HG03064 (cell line): ENCODE data around the gene MACROD2.

ENCODE experiments used
- ATAC-seq: cut with Tn5 transposase; IDR thresholded peaks from one replicate; pipeline ENCODE4 v1.9.1; 2021; ENCODE audit warnings: low read depth; ENCODE audit not compliant: unreplicated experiment

The MACROD2 gene

DNA sequence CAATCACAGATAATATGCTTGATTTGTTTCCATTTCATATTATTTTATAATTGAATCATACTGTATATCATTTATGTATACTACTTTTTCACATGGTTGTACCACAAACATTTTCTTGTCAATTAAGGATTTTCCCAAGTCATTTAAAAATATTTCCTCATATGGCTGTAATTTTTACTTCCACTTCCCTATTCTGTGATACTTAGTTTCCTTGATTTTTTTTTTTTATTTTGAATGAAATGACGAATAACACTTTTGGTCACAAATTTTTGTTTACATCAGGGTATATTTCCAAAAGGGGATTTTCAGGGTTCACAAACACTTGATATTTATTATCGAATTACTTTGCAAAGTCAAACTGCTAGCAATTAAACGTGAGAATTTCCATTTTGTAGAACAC, 2062.3 kb downstream of the MACROD2 start:
- ATAC-seq = no peak

DNA sequence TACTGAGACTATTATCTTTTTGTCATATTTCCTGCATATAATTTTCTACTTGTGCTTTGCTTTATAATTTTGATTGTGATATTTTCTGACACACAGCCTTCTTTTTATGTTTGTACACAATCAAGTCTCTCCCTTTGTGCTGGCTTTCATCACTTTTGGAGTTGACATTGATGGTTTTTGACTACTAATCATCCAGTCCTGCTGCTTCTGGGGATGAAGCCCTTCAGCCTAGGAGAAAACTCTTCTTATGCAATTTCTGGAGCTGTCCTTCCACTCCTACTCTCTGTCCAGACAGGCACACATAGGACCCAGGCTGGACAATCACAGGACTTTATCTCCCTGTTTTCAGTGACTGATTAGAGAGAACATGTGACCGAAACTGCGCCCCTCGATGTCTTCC, 2063.0 kb downstream of the MACROD2 start:
- ATAC-seq = no peak

- ATAC-seq = no peak
Measured at GRCh38 chr20:16059841-16060240, 2064.5 kb downstream of the MACROD2 start.

GRCh38 chr20:16061351-16061750, 2066.0 kb downstream of the MACROD2 start:
- ATAC-seq = no peak

GRCh38 chr20:16062661-16063581, 2067.6 kb downstream of the MACROD2 start:
- no peak for ATAC-seq

GRCh38 chr20:16063881-16064280, 2068.6 kb downstream of the MACROD2 start:
- no peak for ATAC-seq

GRCh38 chr20:16064989-16065707, 2069.8 kb downstream of the MACROD2 start:
- no peak for ATAC-seq

- ATAC-seq = no peak
Measured at GRCh38 chr20:16066571-16066970, 2071.3 kb downstream of the MACROD2 start.

DNA sequence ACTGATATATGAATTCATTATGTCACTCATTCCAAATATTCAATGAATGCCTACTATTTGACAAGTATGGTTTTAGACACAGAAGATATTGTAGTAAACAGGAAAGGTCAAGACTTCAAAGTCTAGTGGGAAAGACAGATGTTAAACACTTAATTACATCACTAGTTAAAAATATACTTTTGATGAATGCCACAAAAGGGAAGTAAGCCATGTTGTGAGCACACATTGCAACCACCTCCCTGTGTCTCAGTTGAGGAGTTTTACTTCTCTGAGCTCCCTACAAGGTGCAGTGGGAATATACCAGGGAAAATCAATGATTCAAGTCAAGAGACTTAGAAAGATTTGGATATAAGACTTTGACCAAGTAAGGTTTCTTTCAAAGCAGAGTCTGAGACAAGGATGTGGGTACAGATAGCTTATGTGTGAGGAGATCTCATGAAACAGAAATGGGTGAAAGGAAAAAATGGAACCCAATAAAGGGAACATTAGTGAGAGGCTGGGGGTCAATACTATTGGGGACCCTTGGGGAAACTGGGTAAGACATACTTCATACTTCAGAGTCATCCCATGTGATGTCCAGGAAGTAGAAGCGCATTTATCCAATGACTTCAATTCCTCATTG, 2074.2 kb downstream of the MACROD2 start:
- ATAC-seq = no peak

- ATAC-seq = no peak
Measured at GRCh38 chr20:16072220-16072619, 2076.9 kb downstream of the MACROD2 start.

- ATAC-seq = no peak
Measured at GRCh38 chr20:16078172-16078898, 2083.0 kb downstream of the MACROD2 start.

DNA sequence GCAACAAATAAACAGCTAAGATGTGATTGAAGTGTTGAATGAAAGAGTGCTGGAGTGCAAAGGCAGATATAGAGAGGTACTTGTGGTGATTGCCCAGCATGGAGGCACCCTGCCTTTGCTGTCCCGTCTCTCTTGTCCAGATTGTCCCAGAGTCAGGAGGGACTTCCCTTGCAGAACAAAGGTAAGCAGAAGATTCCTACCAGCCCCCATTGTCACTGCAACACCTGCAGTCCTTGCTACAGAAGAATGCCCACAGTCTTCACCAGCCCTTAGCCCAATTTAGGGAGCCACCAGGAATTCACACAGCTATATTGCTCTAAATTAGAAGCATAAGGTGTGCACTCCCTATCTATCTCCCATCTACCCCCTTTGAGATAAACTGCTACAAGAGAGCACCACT, 2086.1 kb downstream of the MACROD2 start:
- ATAC-seq = no peak

DNA sequence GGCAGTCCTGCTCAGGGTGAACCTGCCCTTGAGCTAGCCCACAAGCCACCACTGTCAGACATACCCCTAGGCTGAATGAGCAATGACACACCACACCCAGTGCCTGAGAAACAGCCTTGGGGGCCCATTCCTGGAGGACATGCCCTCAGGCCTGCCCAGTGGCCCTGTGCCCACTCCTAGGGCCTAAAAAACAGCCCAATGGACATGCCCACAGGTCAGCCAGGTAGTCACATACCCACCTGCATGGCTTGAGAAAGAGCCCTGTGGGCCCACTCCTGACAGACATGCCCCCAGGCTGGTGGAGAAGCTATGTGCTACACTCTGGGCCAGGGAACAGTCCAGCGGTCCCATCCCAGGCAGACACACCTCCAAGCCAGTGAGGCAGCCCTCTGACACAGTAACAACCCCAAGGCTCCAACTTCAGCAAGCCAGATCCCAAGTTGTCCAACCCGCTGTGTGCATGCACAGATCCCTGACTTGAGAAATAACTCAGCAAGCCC, 2086.8 kb downstream of the MACROD2 start:
- no peak for ATAC-seq

GRCh38 chr20:16083639-16084280, 2088.4 kb downstream of the MACROD2 start:
- no peak for ATAC-seq

DNA sequence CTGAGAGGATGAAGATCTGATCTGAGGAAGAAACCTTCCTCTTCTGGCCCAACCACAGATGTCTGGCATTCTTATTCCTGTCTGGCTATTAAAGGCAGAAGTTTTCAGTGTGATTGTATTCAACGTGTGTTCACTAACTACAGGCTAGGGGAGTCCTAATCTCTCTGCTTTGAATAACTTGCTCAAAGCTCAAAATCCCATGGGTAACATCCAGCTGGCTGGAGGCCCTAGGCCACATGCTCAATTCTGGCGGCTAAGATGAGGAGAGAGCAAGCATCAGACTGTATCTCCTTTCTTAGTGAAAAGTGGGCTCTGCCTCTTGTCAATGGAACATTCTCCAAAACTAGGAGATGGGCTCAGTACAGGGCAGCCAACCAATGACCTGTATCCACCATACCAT, 2099.9 kb downstream of the MACROD2 start:
- no peak for ATAC-seq

DNA sequence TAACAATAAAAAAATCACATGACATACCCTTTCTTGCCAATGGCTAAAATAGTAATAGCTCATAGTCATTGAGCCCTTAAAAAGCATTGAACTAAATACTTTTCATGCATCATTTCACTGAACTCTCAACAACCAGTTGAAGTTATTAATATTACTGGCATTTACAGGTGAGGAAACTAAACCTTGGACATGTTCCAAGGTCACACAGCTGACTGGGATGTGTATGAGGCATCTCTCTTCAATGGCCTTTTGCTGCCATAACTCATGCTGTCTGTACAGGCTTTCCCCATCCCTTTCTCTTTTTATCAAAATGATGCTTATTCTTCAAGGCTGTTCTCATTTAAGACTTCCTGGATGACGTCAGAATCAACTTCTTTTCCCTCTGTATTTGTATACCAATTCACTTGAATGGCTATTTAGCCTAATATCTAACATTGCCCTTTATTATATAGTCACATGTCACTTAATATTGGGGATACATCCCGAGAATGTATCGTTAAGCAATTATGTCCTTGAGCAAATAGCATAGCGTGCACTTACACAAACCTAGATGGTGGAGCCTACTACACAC, 2101.5 kb downstream of the MACROD2 start:
- no peak for ATAC-seq

GRCh38 chr20:16097788-16098187, 2102.5 kb downstream of the MACROD2 start:
- ATAC-seq = no peak

DNA sequence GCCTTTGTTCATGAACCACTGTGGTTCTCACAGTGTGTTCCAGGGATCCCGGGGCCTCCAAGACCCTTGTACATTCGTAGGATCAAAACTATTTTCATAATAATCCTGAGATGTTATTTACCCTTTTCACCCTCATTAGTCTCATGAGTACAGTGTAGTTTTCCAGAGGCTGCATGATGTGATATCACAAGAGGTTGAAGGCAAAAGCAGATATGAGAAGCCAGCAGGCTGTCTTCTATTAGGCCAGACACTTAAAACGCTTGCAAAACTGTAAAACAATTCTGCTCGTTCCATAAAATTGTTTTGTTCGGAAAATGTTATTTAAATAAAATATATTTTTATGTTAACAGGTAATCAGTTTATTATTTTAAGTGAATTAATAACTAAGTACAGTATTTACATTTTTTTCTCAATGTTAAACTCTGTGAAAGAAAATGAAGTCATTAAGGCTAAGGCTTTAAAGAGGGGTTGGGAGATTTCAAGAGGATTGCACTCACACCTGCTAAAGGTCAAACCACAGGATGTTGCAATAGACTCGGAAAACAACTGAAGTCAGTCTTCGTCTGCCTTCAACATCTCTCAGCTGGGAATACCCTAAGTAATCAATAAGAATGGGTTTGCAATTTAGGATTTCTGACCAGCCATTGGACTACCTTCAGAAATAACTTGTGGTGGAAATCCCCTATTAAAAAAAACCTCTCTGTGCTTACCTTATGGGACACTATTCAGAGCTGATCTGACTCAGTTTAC, 2103.7 kb downstream of the MACROD2 start:
- no peak for ATAC-seq

DNA sequence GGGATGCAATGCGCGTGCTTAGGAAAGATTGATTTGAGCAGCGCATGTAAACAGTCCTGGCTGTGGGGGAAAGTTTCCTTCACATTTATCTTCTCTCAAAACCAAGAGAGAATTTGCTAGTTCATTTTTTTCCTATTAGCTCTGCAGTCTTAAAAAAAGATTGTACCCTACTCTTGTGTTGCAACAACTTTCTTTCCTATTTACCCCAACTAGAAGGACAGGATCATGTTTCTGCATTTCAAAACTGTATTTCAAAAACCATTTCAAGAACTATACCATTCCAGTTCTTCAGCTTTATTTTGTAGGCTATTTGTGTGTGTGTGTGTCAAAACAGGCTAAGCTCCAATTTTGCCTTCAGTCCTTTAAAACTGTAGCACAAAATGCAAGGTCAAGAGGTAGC, 2104.8 kb downstream of the MACROD2 start:
- ATAC-seq = no peak
